ENCODE results near the gene EML4.

EML4 gene

GRCh38 chr2:42289222-42289621, 120.1 kb downstream of the EML4 start:
- H3K79me2 ChIP-seq = no peaks in the 10 kb centered on the region
- H3K4me1 ChIP-seq = no peaks in the 10 kb centered on the region
- H3K27me3 ChIP-seq (ENCODE audit: control insufficient read depth, insufficient read depth, low read length) = no peaks in the 10 kb centered on the region
- no peaks in the 10 kb centered on the region for H3K9me3 ChIP-seq (ENCODE audit: control insufficient read depth, low read length)
- no peak overlapping the region for H3K4me2 ChIP-seq (ENCODE audit: low read length)
- no peak overlapping the region for H3K9ac ChIP-seq
- no peak overlapping the region for H3K4me3 ChIP-seq (ENCODE audit: low read depth, low read length)
- no peak overlapping the region for H3K27ac ChIP-seq
- no peaks in the 10 kb centered on the region for H3K36me3 ChIP-seq (ENCODE audit: control insufficient read depth, insufficient read depth, low read length)
- no peak overlapping the region for H2AFZ ChIP-seq
- no peak for TF ChIP-seq CTCF (IDR thresholded peaks at IDR 0.05)

- Histone ChIP-seq H3K4me2 (ENCODE audit: low read length) (no peak overlapping the region), H3K79me2 (no peaks in the 10 kb centered on the region), H3K9me3 (ENCODE audit: control insufficient read depth, low read length) (no peaks in the 10 kb centered on the region), H3K4me3 (ENCODE audit: low read depth, low read length) (no peak overlapping the region), H3K4me1 (no peaks in the 10 kb centered on the region), H2AFZ (no peak overlapping the region), H3K9ac (no peak overlapping the region), H3K27ac (no peak overlapping the region), H3K27me3 (ENCODE audit: control insufficient read depth, insufficient read depth, low read length) (no peaks in the 10 kb centered on the region), H3K36me3 (ENCODE audit: control insufficient read depth, insufficient read depth, low read length) (no peaks in the 10 kb centered on the region)
- no peak for TF ChIP-seq CTCF (IDR thresholded peaks at IDR 0.05)
These were observed 120.9 kb downstream of the EML4 start for GRCh38 chr2:42290005-42290404.

GRCh38 chr2:42293019-42293418, 123.9 kb downstream of the EML4 start:
- no peaks in the 10 kb centered on the region for H3K27me3 ChIP-seq (ENCODE audit: control insufficient read depth, insufficient read depth, low read length)
- no peaks in the 10 kb centered on the region for H3K4me1 ChIP-seq
- no peak for TF ChIP-seq CTCF (IDR thresholded peaks at IDR 0.05)
- no peak overlapping the region for H3K4me3 ChIP-seq (ENCODE audit: low read depth, low read length)
- no peak overlapping the region for H3K4me2 ChIP-seq (ENCODE audit: low read length)
- no peak overlapping the region for H2AFZ ChIP-seq
- H3K9me3 ChIP-seq (ENCODE audit: control insufficient read depth, low read length) = no peaks in the 10 kb centered on the region
- H3K27ac ChIP-seq = no peak overlapping the region
- H3K79me2 ChIP-seq = no peaks in the 10 kb centered on the region
- no peaks in the 10 kb centered on the region for H3K36me3 ChIP-seq (ENCODE audit: control insufficient read depth, insufficient read depth, low read length)
- no peak overlapping the region for H3K9ac ChIP-seq

GRCh38 chr2:42296226-42296625, 127.1 kb downstream of the EML4 start:
- H3K9me3 ChIP-seq (ENCODE audit: control insufficient read depth, low read length) = no peaks in the 10 kb centered on the region
- H3K4me1 ChIP-seq = no peaks in the 10 kb centered on the region
- H3K4me3 ChIP-seq (ENCODE audit: low read depth, low read length) = no peak overlapping the region
- H2AFZ ChIP-seq = no peak overlapping the region
- no peaks in the 10 kb centered on the region for H3K36me3 ChIP-seq (ENCODE audit: control insufficient read depth, insufficient read depth, low read length)
- no peak overlapping the region for H3K4me2 ChIP-seq (ENCODE audit: low read length)
- H3K79me2 ChIP-seq = no peaks in the 10 kb centered on the region
- no peaks in the 10 kb centered on the region for H3K27me3 ChIP-seq (ENCODE audit: control insufficient read depth, insufficient read depth, low read length)
- no peak overlapping the region for H3K9ac ChIP-seq
- H3K27ac ChIP-seq = no peak overlapping the region
- no peak for TF ChIP-seq CTCF (IDR thresholded peaks at IDR 0.05)

GRCh38 chr2:42297322-42297936, 128.3 kb downstream of the EML4 start:
- no peak overlapping the region for H3K27ac ChIP-seq
- H3K9me3 ChIP-seq (ENCODE audit: control insufficient read depth, low read length) = no peaks in the 10 kb centered on the region
- no peaks in the 10 kb centered on the region for H3K79me2 ChIP-seq
- no peak overlapping the region for H2AFZ ChIP-seq
- no peak overlapping the region for H3K4me3 ChIP-seq (ENCODE audit: low read depth, low read length)
- no peak overlapping the region for H3K4me2 ChIP-seq (ENCODE audit: low read length)
- no peak overlapping the region for H3K9ac ChIP-seq
- H3K36me3 ChIP-seq (ENCODE audit: control insufficient read depth, insufficient read depth, low read length) = no peaks in the 10 kb centered on the region
- no peaks in the 10 kb centered on the region for H3K4me1 ChIP-seq
- H3K27me3 ChIP-seq (ENCODE audit: control insufficient read depth, insufficient read depth, low read length) = no peaks in the 10 kb centered on the region
- TF ChIP-seq CTCF (IDR thresholded peaks at IDR 0.05) = no peak
